Gastroesophageal sphincter (tissue), 4 donors: Measurements from ENCODE around the gene ANXA2. TPM values are rescaled to one million over a fixed set of nuclear protein-coding genes. Genes with fewer than 3 reads are reported as not detected.
A peak's percentile ranks its signal among the peaks of the same experiment; 100 is the strongest.
"Not testable (repeated sequence)": the region's sequence is repeated elsewhere in the genome, so short reads cannot be mapped to it uniquely, and the experiment has no call there.

ENCODE experiments used
- ATAC-seq: fragments of 150-250 bp; one replicate; pipeline ENCODE4 v1.9.1; 2016; ENCODE audit warnings: mild to moderate bottlenecking, moderate library complexity
- H3K27ac ChIP-seq, 4 donors: fragments of 200-600 bp; sonication (generic) in 3 of 4; 1 replicate in 3 of 4; 2 replicates in 1 of 4; pipeline ENCODE4 v1.5.1; 2016 to 2019
- H3K27me3 ChIP-seq: fragments of 200-600 bp; sonication (generic); one replicate; pipeline ENCODE4 v1.5.1; 2019
- H3K36me3 ChIP-seq, 2 donors: fragments of 200-600 bp; sonication (generic); one replicate each; pipeline ENCODE4 v1.5.1; 2019; ENCODE audit warnings: control low read depth in 1 of 2
- H3K4me1 ChIP-seq, 3 donors: fragments of 200-600 bp; sonication (generic); 1 replicate in 2 of 3; 2 replicates in 1 of 3; pipeline ENCODE4 v1.5.1; 2016 to 2019; ENCODE audit warnings: control low read depth in 2 of 3
- H3K4me3 ChIP-seq, 2 donors: fragments of 200-600 bp; sonication (generic); one replicate each; pipeline ENCODE4 v1.5.1; 2019; ENCODE audit warnings: mild to moderate bottlenecking in 1 of 2, moderate library complexity in 1 of 2
- H3K9me3 ChIP-seq, 3 donors: fragments of 200-600 bp; sonication (generic); one replicate each; pipeline ENCODE4 v1.5.1; 2017 to 2019; ENCODE audit warnings: control low read depth in 2 of 3
- CTCF ChIP-seq, 4 experiments: fragments of 200-600 bp in 2 of 4; fragments of 450-650 bp in 2 of 4; sonication (generic) in 1 of 4; IDR thresholded peaks; one replicate each; pipeline ENCODE4 v1.5.1; 2017 to 2019; ENCODE audit warnings: antibody characterized with exemption in 4 of 4, mild to moderate bottlenecking in 2 of 4, moderate library complexity in 2 of 4
- EP300 ChIP-seq: sonication (generic); formaldehyde crosslinking; IDR thresholded peaks from one replicate; pipeline ENCODE4 v1.6.1; 2017; ENCODE audit warnings: antibody characterized with exemption, mild to moderate bottlenecking
- POLR2A ChIP-seq, 2 donors: fragments of 450-650 bp; IDR thresholded peaks; one replicate each; pipeline ENCODE4 v1.6.1; 2017; ENCODE audit warnings: antibody characterized with exemption in 2 of 2, mild to moderate bottlenecking in 2 of 2, moderate library complexity in 1 of 2
- POLR2AphosphoS5 ChIP-seq: sonication (generic); formaldehyde crosslinking; IDR thresholded peaks from one replicate; pipeline ENCODE4 v1.6.1; 2017; ENCODE audit warnings: antibody characterized with exemption
- WGBS, 2 donors: methylation state at CpG; one replicate each; pipeline ENCODE4 v1.1.5; 2018; ENCODE audit warnings: low coverage in 1 of 2; 5-methylcytosine and 5-hydroxymethylcytosine counted together
- total RNA-seq, 4 donors: library from RNA; depleted of rRNA; stranded (reverse); fragments of >200 nt; gene quantifications; one replicate each; pipeline ENCODE4 v1.1.0, GENCODE V29; 2016

Gene ANXA2
- total RNA-seq, 4 donors from 2014 or later, result 301 to 793 (median 570) TPM

DNA sequence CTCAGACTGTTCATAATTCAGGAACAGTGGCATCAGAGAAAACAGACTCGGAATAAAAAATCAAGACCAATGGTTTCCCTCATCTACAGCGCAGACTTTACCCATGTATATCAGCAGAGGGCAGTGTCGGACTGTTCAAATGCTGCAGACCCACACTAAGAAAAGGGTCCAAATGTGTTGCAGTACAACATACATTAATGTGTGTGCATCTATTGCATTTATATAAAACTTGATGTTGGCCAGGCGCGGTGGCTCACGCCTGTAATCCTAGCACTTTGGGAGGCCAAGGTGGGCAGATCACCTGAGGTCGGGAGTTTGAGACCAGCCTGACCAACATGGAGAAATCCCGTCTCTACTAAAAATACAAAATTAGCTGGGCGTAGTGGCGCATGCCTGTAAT lies 38.0 kb downstream of the ANXA2 start:
- whole genome bisulfite sequencing, 2 donors, result 34 to 63% methylated on average over 4 to 6 of the region's 10 CpGs
- H3K9me3 ChIP-seq, H3K27me3 ChIP-seq, H3K4me3 ChIP-seq: not testable (repeated sequence)
- peak; percentile 53 for ATAC-seq
- Histone ChIP-seq H3K4me1 (peaks cover 7 to 57% (median 28%) of the 10 kb centered on the region in 3 donors), H3K36me3 (peaks cover 9 to 74% of the 10 kb centered on the region in 2 donors), H3K27ac (peak overlapping the region; percentile 44 to 69 (median 64))
- TF ChIP-seq CTCF (IDR thresholded peaks at IDR 0.05), result peak; percentile 66 to 81 (median 76)

DNA sequence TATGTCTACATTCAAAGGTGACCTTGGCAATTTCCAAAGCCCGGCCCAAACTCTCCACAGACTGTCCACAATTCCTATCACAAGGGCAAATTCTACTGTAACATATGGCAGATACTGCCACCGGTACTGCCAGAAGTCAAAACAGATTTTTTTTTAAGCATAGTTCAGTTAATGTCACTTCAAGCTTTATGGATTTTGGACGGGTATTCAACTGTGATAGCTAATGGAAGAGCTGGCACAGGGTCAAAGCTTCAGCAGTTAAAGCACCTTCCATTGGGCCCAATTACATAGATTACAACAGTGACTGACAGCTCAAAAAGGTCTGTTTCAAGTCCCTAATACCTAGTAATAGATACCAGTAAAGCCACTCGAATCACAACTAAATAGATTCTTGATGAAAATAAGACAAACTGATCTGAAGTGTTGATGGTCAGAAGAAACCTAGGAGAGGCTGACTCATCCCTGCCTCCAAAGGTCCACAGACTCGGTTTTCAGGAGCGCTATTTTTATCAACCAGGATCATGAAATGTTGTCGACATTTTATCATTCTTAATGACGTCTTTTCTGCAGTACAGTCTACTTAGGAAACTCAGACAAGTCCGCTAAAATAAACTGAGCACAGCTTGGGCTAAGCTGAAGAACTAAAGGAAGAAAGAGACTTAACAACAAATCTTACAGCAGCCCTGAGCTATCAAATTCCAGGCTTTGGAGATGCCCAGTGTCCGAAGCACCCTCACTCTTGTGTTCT lies 38.7 kb downstream of the ANXA2 start:
- 27 to 34% methylated on average over 6 to 10 of the region's 10 CpGs for whole genome bisulfite sequencing, 2 donors
- H3K9me3 ChIP-seq, result no peaks in the 10 kb centered on the region
- no peaks in the 10 kb centered on the region for H3K27me3 ChIP-seq
- peaks cover 7 to 50% (median 25%) of the 10 kb centered on the region in 3 donors for H3K4me1 ChIP-seq
- no peak overlapping the region for H3K4me3 ChIP-seq
- H3K27ac ChIP-seq, result peak overlapping the region; percentile 44 to 69 (median 64)
- TF ChIP-seq EP300 (no peak), CTCF (IDR thresholded peaks at IDR 0.05) (no peak), POLR2A (IDR thresholded peaks at IDR 0.05) (no peak), POLR2AphosphoS5 (peak; percentile 8)
- peak; percentile 35 for ATAC-seq
- H3K36me3 ChIP-seq, result peaks cover 7 to 76% of the 10 kb centered on the region in 2 donors

DNA sequence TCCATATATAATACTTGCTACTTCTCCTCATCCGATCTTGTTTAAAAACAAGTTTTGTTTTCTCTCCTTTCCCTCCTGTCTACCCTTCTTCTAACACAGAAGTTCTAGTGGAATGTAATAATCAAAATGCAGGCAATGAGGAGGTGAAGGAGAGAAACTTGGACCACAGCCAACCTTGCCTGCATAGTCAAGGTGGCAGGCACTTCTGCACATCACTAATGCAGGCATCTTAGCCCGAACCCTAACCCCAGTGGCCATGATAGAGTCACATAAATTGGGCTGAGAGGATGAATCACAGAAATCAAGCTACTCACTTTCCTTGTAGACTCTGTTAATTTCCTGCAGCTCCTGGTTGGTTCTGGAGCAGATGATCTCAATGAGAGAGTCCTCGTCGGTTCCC lies 41.0 kb downstream of the ANXA2 start:
- Histone ChIP-seq H3K4me1 (peaks cover 4 to 28% (median 7%) of the 10 kb centered on the region in 3 donors), H3K4me3 (no peak overlapping the region), H3K36me3 (peaks cover 10 to 91% of the 10 kb centered on the region in 2 donors), H3K27me3 (no peaks in the 10 kb centered on the region), H3K9me3 (no peaks in the 10 kb centered on the region), H3K27ac (no peak overlapping the region)
- TF ChIP-seq POLR2A (IDR thresholded peaks at IDR 0.05) (no peak), EP300 (no peak), CTCF (IDR thresholded peaks at IDR 0.05) (no peak), POLR2AphosphoS5 (no peak)
- 73 to 76% methylated on average over 3 to 4 of the region's 4 CpGs for WGBS, 2 donors
- ATAC-seq, result no peak

DNA sequence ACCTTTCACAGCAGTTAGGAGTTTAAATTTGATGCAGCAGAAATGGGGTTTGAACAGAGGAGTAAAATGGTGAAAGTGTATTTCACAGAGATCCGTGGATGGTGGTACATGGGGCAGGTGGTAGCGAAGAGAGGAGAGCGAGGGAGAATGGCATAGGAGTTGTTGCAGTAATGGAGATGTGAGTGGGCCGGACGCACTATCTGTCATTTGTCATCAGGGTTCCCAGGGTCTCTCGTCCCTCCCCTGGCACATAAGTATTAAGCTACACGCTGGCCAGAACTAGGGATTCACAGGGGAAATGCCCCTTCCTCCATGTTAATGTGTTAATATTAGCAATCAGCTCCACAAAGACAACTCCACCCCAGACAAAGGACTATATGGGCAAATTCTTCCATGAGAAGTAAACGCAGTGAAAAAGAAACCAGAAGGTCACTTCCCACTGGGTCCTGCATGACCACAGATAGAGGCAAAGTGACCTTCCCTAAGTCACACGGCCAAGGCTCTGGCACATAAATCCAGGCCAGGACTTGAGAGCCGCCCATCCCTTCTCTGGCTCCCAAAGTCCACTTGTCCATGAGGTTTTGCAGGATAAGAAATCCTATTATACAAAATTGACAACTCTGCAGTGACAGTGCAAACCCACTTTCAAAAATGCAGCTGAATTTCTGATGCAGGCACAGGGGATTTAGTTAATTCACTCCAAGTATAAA lies 42.5 kb downstream of the ANXA2 start:
- WGBS, 2 donors, result 77 to 80% methylated on average over 9 to 10 of the region's 10 CpGs

More for the DNA sequence above, 42.5 kb downstream of the ANXA2 start:
- no peak for TF ChIP-seq POLR2A (IDR thresholded peaks at IDR 0.05)
- TF ChIP-seq POLR2AphosphoS5, result no peak
- no peak for TF ChIP-seq CTCF (IDR thresholded peaks at IDR 0.05)
- TF ChIP-seq EP300, result no peak
- no peaks in the 10 kb centered on the region for H3K9me3 ChIP-seq
- no peak overlapping the region for H3K27ac ChIP-seq
- peaks cover 16 to 93% of the 10 kb centered on the region in 2 donors for H3K36me3 ChIP-seq
- H3K4me3 ChIP-seq, result no peak overlapping the region
- no peaks in the 10 kb centered on the region for H3K27me3 ChIP-seq
- ATAC-seq, result no peak
- peaks cover 4 to 18% (median 4%) of the 10 kb centered on the region in 3 donors for H3K4me1 ChIP-seq
